DMS114 treated with DMSO at 0.1 percent for 48 hours (cell line): ENCODE data around the gene DAPK3.
"Not testable (repeated sequence)": the region's sequence is repeated elsewhere in the genome, so short reads cannot be mapped to it uniquely, and the experiment has no call there.

Source experiments
- DNase-seq: peaks from one replicate; lab custom pipeline; 2025; ENCODE audit not compliant: unreplicated experiment; lab: John Stamatoyannopoulos, UW

Gene DAPK3

DNA sequence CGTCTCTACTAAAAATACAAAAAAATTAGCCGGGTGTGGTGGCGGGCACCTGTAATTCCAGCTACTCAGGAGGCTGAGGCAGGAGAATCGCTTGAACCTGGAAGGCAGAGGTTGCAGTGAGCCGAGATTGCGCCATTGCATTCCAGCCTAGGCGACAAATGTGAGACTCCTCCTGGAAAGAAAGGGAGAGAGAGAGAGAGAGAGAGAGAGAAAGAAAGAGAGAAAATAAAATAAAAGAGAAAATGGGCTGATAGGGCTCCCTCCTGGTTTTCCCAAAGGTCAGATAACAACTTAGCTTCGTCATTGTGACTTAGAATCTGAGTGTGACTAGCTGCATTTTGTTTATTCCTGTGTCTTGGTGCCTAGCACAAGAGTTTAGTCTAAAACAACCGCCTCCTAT lies 34.5 kb upstream of the DAPK3 start:
- not testable (repeated sequence) for DNase-seq

DNA sequence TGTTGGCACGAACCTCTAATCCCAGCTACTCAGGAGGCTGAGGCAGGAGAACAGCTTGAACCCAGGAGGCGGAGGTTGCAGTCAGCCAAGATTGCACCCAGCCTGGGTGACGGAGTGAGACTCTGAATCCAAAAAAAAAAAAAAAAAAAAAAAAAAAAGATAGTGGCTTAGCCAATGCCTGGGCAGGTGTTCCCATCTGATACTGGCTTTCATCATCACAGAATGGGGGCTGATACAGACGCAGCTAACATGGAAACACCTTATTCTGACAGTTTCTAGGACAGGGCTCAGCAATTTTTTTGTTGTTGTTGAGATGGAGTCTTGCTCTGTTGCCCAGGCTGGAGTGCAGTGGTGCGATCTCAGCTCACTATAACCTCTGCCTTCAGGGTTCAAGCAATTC lies 29.9 kb upstream of the DAPK3 start:
- not testable (repeated sequence) for DNase-seq

DNA sequence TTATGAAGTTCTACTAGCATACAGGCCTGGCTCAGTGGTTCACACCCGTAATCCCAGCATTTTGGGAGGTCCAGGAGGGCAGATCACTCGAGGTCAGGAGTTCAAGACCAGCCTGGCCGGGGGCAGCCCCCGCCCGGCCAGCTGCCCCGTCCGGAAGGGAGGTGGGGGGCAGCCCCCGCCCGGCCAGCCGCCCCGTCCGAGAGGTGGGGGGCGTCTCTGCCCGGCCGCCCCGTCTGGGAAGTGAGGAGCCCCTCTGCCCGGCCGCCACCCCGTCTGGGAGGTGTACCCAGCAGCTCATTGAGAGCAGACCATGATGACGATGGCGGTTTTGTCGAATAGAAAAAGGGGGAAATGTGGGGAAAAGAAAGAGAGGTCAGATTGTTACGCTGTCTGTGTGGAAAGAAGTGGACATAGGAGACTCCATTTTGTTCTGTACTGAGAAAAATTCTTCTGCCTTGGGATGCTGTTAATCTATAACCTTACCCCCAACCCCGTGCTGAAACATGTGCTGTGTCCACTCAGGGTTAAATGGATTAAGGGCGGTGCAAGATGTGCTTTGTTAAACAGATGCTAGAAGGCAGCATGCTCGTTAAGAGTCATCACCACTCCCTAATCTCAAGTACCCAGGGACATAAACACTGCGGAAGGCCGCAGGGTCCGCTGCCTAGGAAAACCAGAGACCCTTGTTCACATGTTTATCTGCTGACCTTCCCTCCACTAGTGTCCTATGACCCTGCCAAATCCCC lies 27.9 kb upstream of the DAPK3 start:
- DNase-seq = not testable (repeated sequence)

DNA sequence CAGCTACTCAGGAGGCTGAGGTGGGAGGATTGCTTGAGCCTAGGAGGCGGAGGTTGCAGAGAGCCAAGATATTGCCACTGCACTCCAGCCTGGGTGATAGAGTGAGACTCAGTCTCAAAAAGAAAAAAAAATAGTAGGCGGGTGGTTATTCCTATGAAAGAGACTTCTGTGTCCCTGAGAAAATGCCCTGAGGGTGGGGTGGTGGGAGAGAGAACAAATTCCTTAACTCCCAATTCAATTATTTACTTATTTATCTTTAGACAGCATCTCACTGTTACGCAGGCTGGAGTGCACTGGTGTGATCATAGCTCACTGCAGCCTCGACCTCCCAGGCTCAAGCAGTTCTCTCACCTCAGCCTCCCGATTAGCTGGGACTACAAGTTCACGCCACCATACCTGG lies 24.7 kb upstream of the DAPK3 start:
- no peak for DNase-seq

DNA sequence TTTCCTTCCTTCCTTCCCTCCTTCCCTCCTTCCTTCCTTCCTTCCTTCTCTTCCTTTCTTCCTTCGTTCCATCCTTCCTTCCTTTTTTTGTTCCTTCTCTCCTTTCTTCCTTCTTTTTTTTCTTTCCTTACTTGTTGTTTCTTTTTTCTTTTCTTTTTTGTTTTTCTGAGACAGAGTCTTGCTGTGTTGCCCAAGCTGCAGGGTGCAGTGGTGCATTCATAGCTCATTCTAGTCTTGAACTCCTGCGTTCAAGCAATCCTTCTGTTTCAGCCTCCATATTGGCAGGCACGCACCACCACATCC lies 19.9 kb upstream of the DAPK3 start:
- DNase-seq = no peak

DNA sequence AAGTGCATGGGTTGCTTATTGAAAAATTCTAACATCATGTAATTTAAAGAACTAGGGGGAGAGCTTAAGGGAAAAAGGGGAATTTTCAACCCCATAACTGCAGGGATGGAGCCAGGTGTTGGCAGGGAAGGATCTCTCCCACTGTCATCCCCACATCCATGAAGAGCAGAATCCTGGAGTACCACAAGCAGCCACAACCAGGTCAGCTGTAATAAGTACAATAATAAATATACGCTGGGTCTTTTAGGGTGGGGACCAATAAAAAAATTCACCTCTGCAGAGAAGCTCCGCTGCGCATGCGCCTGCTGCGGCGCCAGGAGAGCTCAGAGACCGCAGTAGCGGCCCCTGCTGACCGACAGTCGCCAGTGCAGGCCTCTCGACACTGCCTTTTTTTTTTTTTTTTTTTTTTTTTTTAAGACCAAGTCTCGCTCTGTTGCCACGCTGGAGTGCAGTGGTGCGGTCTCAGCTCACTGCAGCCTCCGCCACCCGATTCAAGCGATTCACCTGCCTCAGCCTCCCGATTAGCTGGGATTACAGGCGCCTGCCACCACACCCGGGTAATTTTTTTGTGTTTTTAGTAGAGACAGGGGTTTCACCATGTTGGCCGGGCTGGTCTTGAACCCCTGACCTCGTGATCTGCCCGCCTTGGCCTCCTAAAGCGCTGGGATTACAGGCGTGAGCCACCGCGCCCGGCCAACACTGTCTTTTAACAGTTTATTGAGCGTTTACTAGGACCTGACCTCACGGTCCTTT lies 16.9 kb upstream of the DAPK3 start:
- DNase-seq = peak; percentile 63

DNA sequence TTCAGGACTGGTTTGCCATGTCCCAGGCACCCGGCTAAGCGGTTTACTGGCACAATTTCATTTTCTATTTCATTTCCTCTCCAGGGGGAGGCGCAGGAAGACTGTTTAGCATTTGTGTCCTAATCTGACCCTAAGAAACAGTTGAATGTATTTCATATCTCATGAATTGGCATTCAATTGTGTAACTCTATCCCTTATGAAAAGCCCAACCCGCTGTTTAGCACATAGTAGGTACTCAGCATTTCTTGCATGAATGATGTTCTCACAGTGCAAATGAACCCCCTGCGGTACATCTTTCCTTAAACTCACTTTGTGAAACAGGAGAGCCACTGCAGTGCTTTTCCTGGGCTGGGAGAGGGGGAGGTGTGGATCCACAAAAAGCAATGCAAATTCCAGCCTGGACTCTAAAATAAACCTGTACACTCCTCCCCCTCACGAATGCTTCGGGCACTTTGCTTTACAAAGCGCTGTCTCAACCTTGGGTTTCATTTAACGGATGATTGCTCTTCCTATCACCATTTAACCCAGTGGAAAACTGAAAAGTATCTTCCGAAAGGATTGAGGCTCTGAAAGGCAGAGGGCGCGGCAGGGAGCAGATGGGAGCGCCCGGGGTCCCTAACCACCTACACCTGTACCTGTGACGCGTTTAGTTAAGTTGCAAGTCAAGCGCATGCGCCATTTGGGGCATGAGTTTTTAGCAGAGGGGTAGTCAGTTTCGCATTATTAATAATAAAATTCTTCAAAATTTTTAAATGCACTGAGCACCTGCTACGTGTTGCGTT lies 15.6 kb upstream of the DAPK3 start:
- peak; percentile 74 for DNase-seq

DNA sequence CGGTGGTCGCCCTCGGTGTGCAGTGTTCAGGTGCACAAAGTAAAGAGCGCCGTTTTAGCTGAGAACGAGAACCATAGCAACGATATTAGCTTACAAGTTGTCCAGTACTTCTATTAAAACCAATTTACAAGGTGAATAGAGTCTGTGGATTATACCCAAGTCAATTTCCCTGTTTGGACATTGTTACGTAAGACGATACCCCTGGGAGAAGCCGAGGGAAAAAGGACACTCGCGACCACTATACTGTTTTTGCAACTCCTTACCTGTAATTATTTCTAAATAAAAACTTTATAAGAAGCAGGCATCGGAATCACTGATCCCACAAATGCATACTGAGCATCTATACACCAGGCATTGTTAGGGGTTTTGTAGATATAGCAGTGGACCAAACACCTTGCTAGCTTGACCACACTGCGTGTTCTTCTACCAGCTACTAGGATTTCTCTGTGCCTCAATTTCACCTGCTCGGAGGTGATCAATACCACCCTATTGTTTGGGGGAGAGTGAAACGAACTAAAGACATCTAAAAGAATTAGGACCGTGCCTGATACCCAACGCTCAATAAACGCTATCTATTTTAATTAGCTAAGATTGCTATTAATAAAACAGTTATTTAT lies 14.9 kb upstream of the DAPK3 start:
- no peak for DNase-seq

DNA sequence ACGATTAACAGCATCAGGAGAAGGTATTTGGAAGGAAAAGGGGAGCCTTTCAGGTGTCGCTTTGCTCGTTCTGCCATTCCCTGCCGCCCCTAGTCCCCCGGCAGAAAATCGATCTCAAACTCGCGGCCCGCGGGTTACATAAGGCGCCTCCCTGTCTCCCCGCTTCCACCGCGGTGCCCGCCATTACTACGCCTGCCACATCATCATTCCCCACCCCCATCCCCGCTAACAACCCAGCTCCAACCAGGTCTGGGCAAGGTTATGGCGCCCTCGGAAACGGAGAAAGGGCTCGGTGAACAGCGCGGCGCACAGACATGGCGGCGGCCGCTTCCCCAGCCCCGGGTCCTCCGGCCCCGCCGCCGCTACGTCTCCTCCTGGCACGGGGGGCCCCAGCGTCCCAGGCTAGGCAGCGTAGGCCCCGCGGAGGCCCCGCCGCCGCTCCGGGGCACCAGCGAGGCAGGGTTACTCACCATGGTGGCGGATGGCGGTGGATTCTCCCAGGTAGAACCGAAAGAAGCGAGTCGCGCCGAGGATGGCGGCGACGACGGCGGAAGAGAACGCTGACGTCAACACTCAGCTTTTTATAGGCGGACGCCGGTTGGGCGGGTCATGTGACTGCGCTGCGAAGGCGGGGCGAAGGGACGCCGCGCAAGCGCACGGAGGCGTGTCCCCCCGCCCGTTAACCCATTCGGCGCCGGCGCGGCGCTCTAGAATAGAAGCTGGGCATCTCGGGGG lies 14.2 kb upstream of the DAPK3 start, which contains the start of gene EEF2:
Gene EEF2 (minus strand): TSS at position 556 of the 735 bp plus-strand sequence. CDS start 83 bp downstream, at position 473.
- peak; percentile 29 for DNase-seq

DNA sequence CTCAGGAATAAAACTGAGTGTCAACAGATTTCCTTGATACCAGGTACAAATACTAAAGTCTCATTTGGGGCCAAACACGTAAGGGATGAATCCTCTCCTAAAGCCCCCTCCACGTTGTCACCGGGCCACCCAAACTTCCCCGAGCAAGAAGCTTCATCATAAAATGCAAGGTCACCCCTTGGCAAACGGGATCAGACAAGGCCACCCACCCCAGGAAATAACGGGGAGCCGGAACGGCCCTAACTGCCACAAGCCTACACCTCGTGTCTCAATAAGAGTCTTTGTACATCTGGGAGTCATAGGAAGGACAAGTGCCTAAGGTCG lies 13.6 kb upstream of the DAPK3 start:
- DNase-seq = no peak

DNA sequence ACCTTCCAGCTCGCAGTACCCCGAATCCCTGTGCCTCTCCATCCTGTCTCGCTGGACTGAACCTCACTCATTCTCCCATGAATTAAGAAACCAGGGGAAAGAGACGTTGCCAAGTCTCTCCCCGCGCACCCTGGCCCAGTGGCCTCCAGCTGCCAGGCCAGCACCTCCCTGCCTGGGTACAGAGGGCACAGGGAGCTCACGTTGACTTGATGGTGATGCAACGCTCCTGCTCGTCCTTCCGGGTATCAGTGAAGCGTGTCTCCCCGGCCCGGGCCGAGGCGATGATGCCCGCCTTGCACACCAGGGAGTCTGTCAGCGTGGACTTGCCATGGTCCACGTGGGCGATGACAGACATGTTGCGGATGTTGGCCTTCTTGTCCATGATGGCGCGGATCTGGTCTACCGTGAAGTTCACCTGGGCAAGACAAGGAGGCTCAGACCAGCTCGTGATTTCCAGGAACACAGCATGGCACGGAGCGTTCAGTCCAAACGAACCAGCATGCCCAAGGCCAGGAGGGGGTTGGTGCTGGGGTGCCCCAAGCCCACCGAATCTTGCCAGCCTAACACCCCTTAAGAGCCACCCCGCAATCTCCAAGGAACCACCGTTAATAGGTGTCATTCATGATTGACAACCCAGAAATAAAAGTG lies 13.2 kb upstream of the DAPK3 start:
- DNase-seq = no peak

DNA sequence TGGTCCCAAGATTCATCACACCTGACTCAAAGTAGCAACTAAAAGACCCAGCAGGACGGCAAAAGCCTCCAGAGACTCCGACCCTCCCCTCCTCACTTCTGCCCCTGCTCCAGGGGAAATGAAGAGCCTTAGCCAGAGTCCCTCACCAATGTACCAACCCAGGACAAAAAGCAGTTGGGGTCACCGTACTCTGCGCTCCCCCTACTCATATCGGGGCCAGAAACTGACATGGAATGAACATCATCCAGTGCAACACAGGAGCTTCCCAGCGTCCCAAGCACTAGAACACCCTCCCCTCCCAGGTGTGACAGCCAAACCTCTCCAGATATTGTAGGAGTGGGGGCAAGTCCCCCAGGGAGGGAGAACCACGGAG lies 12.6 kb upstream of the DAPK3 start:
- no peak for DNase-seq

DNA sequence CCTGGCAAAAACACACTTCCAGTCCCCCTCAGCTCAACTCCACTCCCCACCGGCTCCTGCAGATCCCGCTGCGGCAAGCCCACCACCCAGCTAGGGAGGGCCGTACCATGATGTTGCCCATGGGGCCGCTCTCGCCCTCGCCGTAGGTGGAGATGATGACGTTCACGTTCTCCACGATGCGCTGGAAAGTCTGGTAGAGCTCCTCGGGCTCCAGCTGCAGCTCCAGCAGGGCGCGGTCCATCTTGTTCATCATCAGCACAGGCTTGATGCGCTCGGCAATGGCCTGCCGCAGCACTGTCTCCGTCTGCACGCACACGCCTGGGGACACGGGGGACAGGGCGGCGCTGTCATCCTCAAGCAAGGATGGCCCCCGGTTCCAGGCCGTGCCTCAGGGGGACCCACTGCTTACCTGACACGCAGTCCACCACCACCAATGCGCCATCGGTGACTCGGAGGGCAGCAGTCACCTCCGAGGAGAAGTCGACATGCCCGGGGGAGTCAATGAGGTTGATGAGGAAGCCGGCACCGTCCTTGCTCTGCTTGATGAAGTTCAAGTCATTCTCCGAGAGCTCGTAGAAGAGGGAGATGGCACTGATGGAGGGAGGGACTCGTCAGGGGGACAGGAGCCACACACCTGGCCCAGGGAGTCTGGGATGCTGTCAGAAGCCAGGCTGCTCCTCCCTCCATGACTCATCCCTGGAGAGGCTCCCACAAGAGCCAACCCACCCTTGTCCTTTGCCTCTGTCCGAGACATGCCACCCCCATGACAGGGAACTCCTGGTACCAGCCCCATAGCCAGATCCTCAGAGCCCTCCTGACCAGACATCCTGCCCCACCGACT lies 12.0 kb upstream of the DAPK3 start:
- no peak for DNase-seq

DNA sequence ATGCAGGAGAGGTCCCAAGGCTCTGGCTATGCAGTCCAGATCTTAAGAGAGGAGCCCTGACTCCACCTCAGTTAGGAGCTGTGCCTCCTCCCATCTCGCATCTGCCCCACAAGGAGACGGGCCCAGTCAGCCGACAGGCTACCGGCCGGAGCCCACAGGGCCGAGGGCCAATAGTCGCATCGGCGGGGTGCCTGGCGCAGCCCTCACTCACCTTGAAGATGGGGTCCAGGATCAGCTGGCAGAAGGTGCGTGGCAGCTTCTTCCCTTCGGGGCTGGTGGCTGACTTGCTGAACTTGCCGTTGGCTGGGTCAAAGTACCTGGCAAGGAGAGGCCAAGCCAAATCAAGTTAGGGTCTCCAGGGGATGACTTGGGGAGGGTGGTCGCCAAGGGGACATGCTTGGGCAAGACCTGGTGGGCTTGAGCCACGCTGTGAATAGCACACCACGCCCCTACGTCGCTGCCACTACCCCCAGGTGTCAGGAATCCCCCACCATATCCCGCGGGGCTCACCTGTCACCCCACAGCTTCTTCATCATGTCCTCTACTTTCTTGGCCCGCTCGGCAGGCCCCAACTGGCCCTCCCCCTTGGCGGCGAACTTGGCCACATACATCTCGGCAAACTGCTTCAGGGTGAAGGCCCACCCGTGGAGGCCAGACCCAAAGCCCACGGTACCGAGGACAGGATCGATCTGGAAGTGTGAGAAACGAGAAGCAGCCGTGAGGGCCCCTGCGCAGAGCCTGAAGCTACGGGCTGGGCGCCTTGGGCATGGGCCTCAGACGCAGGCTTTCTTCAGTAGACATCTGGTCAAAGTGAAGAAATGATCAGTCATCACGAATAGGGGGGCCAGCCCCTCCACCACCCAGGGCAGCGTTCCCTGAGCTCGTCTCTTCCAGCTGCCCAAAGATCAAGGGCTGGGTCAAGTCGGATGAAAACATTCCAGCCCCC lies 11.1 kb upstream of the DAPK3 start:
- no peak for DNase-seq

DNA sequence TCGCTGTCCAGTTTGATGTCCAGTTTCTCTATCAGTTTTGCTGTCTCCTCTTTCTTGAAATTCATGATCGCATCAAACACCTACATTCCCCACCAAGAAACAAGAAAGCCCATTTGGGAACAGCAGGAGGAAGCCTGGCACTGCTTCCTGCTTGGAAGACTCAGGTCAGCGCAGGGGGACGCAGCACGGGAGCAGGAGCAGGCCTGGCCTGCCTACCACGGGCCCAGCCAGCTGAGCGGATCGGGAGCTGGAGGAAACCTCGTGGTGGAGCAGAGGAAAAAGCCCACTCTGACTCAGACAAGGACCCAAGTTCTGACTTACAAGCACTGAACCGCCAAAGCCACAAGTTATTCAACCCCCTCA lies 10.5 kb upstream of the DAPK3 start:
- DNase-seq = no peak

DNA sequence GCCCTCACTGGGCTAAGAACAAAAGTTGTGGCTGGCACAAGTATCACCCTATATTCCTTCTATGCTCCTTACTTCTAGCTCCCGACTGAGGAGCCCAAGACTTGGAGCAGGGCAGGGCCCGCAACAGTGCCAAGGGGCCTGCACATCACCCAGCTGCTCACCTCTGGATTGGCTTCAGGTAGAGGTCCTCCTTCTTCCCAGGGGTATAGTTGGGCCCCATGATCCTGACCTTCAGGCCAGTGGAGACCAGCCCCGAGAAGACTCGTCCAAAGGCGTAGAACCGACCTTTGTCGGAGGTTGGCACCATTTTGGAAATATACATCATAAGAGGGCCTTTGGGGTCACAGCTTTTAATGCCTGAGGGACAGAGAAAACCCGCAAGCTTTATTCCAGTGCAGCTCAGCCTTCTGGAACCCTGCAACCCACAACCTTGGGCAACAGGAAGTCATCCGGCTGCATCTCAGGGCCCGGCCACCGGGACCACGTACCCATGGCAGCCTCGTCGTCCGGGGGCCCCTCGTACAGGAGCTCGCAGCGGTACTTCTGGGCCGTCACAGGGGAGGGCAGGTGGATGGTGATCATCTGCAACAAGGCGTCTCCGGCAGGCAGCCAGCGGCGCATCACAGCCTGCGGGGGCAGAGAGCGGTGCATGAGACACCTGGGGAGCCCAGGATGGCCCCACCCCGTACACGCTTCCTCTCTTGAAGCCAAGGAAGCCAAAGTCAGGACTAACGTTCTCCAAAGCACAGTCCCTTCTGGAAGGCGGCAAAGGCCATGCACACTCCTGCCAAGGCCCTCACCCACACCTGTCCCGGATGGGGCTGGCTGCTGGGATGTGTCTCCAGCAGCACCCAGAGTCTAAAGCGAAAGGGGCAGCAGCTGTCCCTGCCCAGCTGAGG lies 9.7 kb upstream of the DAPK3 start:
- no peak for DNase-seq

DNA sequence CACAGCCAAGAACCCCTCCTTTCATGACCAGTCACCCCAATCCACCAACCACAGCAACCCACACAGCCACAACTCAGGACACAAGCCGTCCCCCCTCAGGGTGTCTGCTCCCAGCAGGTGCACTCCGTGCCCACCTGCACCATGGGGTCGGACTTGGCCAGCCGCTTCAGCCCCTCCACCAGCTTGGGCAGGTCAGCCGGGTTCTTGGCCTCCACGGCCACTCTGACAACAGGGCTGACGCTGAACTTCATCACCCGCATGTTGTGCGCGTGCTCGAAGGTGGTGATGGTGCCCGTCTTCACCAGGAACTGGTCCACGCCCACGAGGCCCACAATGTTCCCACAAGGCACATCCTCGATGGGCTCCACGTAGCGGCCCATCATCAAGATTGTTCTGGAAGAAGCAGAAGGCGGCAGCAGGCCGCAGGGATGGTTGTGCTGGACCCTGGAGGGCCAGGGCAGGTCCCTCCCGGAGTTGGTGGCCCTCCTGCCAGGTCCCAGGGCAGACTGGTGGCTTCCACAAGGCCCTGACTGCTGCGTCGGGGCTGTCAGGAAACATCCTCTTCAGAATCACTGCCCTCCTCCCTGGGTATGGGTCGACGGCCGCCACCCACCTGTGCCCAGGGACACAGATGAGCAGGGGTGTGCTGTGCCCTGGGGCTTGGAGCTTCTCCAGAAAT lies 8.9 kb upstream of the DAPK3 start:
- no peak for DNase-seq
